ENCODE data around the gene ABI1.

DNA sequence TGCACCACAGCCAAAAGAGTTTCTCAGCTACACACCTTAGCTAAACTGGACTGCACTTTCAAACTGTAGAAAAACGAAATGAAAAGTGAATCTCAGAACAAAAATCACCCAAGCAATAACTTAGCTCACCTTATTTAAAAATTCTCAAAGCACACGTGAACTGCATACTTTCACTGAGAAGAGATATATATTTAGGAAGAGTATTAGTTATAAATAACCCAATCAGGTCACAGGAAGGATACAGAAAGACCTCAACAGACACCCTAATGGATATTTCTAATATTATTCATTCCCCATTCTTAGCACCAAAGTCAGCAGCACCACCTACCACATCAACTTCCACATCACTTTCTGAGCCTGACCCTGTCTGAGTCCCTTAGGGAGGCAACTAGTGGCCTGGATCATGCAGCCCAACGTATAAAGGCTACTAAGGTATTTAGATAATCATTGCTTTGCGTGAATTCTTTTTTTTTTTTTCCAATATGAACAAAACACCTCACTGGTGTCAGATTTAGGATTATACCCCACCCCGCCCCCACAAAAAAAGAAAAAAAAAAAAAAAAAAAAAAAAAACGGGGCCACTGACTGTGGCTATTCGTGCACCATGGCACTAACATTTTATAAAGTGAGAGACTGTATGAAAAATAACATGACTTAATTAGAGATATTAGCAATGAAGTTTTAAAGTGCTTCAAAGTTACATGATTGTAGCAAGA is 2.6 kb downstream of the ABI1 start:
- TF ChIP-seq, protein P1, sequence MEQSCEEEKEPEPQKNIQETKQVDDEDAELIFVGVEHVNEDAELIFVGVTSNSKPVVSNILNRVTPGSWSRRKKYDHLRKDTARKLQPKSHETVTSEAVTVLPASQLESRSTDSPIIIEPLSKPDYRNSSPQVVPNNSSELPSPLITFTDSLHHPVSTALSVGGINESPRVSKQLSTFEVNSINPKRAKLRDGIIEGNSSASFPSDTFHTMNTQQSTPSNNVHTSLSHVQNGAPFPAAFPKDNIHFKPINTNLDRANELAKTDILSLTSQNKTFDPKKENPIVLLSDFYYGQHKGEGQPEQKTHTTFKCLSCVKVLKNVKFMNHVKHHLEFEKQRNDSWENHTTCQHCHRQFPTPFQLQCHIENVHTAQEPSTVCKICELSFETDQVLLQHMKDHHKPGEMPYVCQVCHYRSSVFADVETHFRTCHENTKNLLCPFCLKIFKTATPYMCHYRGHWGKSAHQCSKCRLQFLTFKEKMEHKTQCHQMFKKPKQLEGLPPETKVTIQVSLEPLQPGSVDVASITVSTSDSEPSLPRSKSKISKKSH (CRISPR knock-in tag; IDR thresholded peaks at IDR 0.05; ENCODE audit: borderline replicate concordance): no peak
- TF ChIP-seq, protein P2, sequence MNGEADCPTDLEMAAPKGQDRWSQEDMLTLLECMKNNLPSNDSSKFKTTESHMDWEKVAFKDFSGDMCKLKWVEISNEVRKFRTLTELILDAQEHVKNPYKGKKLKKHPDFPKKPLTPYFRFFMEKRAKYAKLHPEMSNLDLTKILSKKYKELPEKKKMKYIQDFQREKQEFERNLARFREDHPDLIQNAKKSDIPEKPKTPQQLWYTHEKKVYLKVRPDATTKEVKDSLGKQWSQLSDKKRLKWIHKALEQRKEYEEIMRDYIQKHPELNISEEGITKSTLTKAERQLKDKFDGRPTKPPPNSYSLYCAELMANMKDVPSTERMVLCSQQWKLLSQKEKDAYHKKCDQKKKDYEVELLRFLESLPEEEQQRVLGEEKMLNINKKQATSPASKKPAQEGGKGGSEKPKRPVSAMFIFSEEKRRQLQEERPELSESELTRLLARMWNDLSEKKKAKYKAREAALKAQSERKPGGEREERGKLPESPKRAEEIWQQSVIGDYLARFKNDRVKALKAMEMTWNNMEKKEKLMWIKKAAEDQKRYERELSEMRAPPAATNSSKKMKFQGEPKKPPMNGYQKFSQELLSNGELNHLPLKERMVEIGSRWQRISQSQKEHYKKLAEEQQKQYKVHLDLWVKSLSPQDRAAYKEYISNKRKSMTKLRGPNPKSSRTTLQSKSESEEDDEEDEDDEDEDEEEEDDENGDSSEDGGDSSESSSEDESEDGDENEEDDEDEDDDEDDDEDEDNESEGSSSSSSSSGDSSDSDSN (CRISPR knock-in tag; IDR thresholded peaks at IDR 0.05): no peak
- TF ChIP-seq FOXM1 (CRISPR knock-in tag; IDR thresholded peaks at IDR 0.05): no peak
- TF ChIP-seq ZFX (CRISPR knock-in tag; IDR thresholded peaks at IDR 0.05; ENCODE audit: low read depth): no peak
- TF ChIP-seq, protein P3, sequence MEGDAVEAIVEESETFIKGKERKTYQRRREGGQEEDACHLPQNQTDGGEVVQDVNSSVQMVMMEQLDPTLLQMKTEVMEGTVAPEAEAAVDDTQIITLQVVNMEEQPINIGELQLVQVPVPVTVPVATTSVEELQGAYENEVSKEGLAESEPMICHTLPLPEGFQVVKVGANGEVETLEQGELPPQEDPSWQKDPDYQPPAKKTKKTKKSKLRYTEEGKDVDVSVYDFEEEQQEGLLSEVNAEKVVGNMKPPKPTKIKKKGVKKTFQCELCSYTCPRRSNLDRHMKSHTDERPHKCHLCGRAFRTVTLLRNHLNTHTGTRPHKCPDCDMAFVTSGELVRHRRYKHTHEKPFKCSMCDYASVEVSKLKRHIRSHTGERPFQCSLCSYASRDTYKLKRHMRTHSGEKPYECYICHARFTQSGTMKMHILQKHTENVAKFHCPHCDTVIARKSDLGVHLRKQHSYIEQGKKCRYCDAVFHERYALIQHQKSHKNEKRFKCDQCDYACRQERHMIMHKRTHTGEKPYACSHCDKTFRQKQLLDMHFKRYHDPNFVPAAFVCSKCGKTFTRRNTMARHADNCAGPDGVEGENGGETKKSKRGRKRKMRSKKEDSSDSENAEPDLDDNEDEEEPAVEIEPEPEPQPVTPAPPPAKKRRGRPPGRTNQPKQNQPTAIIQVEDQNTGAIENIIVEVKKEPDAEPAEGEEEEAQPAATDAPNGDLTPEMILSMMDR (CRISPR knock-in tag; IDR thresholded peaks at IDR 0.05): no peak
- no peak for TF ChIP-seq SMAD9 (CRISPR knock-in tag; IDR thresholded peaks at IDR 0.05)
- no peak for TF ChIP-seq ZNF136 (CRISPR knock-in tag; IDR thresholded peaks at IDR 0.05; ENCODE audit: low read depth)
- no peak for TF ChIP-seq ZNF367 (CRISPR knock-in tag; IDR thresholded peaks at IDR 0.05; ENCODE audit: borderline replicate concordance)
- TF ChIP-seq HINFP (CRISPR knock-in tag; IDR thresholded peaks at IDR 0.05; ENCODE audit: low read depth): no peak
